Calu3 (cell line): Measurements from ENCODE around the gene EHD2. TPM values are rescaled to one million over a fixed set of nuclear protein-coding genes. Genes with fewer than 3 reads are reported as not detected.
A peak's percentile ranks its signal among the peaks of the same experiment; 100 is the strongest.

Experiments used
- BruUV-seq: library from RNA; stranded (reverse); fragments of 400-500 nt; replicated peaks from 2 replicates; lab custom pipeline; 2021; lab: Mats Ljungman, UMichigan
- CTCF ChIA-PET: fragments of 300-600 bp; sonication (Branson Sonifier 250); formaldehyde crosslinking; loops from one replicate; lab custom pipeline; 2022; ENCODE audit warnings: antibody characterized with exemption; lab: Charles Lee
- DNase-seq: peaks from one replicate; pipeline ENCODE4 v3.0.0; 2022
- H3K27ac Mint-ChIP-seq: one replicate; pipeline ENCODE4 v1.8.0; 2022; ENCODE audit warnings: mixed read lengths; ENCODE audit not compliant: unreplicated experiment
- H3K27me3 Mint-ChIP-seq: one replicate; pipeline ENCODE4 v1.8.0; 2022; ENCODE audit warnings: mixed read lengths; ENCODE audit not compliant: unreplicated experiment
- H3K36me3 Mint-ChIP-seq: one replicate; pipeline ENCODE4 v1.8.0; 2022; ENCODE audit warnings: mild to moderate bottlenecking, moderate library complexity, mixed read lengths; ENCODE audit not compliant: insufficient read depth, unreplicated experiment
- H3K4me1 Mint-ChIP-seq: one replicate; pipeline ENCODE4 v1.8.0; 2022; ENCODE audit warnings: mild to moderate bottlenecking, low read depth, mixed read lengths; ENCODE audit not compliant: unreplicated experiment
- H3K4me3 Mint-ChIP-seq: one replicate; pipeline ENCODE4 v1.8.0; 2022; ENCODE audit warnings: mild to moderate bottlenecking, low read depth, moderate library complexity, mixed read lengths; ENCODE audit not compliant: unreplicated experiment
- H3K9me3 Mint-ChIP-seq: one replicate; pipeline ENCODE4 v1.8.0; 2022; ENCODE audit warnings: low read depth, mixed read lengths; ENCODE audit not compliant: unreplicated experiment
- intact Hi-C: fragments of 100-400 bp; cut with micrococcal nuclease; formaldehyde crosslinking; loops from one replicate; pipeline ENCODE4 v1.10.0; 2022; ENCODE audit not compliant: unreplicated experiment
- total RNA-seq: library from RNA; stranded (reverse); gene quantifications from 2 replicates; pipeline ENCODE4 v1.2.3, GENCODE V29; 2022
- TF ChIP-seq, protein P1 (sequence below): fragments of 200-600 bp; IDR thresholded peaks from one replicate; pipeline ENCODE4 v1.8.0; 2022; ENCODE audit warnings: antibody characterized with exemption; ENCODE audit not compliant: unreplicated experiment

Gene EHD2
- total RNA-seq, 1 experiment from 2014 or later, result 52.3 TPM

DNA sequence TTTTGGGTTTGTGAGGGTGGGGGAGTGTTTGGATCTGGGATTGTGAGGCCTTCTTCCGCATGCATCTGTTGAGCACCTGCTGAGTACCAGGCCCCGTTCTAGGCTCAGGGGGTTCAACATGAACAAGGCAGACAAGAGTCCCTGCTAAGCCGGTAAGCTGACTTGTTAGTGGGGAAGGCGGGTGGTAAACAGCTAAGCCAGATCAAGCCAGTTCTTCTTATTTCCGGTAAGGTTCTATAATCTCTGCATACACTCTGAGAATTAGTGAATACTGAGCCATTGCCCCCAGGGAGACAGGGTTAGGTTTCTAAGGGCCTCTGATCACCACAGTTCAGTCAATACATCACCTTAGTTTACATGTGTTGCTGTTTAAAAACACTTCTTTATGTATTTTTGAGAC, 9.9 kb upstream of the EHD2 start:
- DNase-seq, result no peak
- H3K9me3 Mint-ChIP-seq, result no peaks in the 10 kb centered on the region
- no peaks in the 10 kb centered on the region for H3K4me1 Mint-ChIP-seq
- TF ChIP-seq, protein P1, sequence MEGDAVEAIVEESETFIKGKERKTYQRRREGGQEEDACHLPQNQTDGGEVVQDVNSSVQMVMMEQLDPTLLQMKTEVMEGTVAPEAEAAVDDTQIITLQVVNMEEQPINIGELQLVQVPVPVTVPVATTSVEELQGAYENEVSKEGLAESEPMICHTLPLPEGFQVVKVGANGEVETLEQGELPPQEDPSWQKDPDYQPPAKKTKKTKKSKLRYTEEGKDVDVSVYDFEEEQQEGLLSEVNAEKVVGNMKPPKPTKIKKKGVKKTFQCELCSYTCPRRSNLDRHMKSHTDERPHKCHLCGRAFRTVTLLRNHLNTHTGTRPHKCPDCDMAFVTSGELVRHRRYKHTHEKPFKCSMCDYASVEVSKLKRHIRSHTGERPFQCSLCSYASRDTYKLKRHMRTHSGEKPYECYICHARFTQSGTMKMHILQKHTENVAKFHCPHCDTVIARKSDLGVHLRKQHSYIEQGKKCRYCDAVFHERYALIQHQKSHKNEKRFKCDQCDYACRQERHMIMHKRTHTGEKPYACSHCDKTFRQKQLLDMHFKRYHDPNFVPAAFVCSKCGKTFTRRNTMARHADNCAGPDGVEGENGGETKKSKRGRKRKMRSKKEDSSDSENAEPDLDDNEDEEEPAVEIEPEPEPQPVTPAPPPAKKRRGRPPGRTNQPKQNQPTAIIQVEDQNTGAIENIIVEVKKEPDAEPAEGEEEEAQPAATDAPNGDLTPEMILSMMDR, result no peak
- no peak overlapping the region for H3K4me3 Mint-ChIP-seq
- no peak overlapping the region for H3K27ac Mint-ChIP-seq
- no peaks in the 10 kb centered on the region for H3K27me3 Mint-ChIP-seq
- intact Hi-C loops, result no loop called here
- peaks cover 40% of the 10 kb centered on the region for H3K36me3 Mint-ChIP-seq
- CTCF ChIA-PET, result interaction anchor here (0.5 kb wide), 1 partner anchor 177 kb away, joined by 5 read pairs; no protein-coding TSS in a partner anchor
- BruUV-seq, result no TSS peak

DNA sequence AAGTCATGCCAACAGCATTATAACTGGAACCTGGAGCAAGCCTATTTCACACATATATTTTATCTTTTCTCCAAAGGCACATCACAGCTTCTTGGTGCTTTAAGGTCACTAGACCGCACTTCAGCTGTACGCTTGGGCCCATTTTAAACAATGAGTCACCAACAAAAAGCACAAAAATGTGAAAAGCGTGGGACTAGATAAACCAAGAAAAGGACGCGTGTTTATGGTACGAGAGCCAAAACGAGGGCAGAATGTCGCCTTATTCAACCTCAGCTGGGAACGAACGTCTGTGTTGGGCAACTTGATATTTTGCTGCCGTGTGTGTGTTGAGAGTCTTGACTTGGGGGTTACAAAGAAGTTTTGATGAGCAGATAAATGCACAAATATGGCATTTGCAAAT, 9.2 kb upstream of the EHD2 start:
- CTCF ChIA-PET, result interaction anchor here (0.5 kb wide), 1 partner anchor 178 kb away, joined by 5 read pairs; no protein-coding TSS in a partner anchor
- no peak overlapping the region for H3K4me3 Mint-ChIP-seq
- TF ChIP-seq, protein P1, result no peak
- BruUV-seq, result no TSS peak
- H3K4me1 Mint-ChIP-seq, result no peaks in the 10 kb centered on the region
- peaks cover 32% of the 10 kb centered on the region for H3K36me3 Mint-ChIP-seq
- H3K27ac Mint-ChIP-seq, result no peak overlapping the region
- DNase-seq, result no peak
- intact Hi-C loops, result no loop called here
- H3K9me3 Mint-ChIP-seq, result no peaks in the 10 kb centered on the region
- no peaks in the 10 kb centered on the region for H3K27me3 Mint-ChIP-seq

DNA sequence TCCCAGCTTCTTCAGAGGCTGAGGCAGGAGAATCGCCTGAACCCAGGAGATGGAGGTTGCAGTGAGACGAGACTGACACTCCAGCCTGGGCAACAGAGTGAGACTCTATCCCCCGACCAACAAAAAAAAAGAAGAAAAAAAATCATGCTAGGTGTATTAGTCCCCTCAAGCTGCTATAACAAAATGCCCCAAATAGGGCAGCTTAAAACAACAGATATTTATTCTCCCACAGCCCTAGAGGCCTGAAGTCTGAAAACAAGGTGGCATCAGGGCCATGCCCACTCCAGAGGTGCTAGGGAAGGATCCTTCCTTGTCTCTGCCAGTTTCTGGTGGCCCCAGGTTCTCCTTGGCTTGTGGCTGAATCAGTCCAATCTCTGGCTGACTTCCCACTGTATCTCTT, 8.6 kb upstream of the EHD2 start:
- H3K27ac Mint-ChIP-seq, result no peak overlapping the region
- BruUV-seq, result no TSS peak
- H3K9me3 Mint-ChIP-seq, result no peaks in the 10 kb centered on the region
- H3K27me3 Mint-ChIP-seq, result no peaks in the 10 kb centered on the region
- peaks cover 26% of the 10 kb centered on the region for H3K36me3 Mint-ChIP-seq
- H3K4me1 Mint-ChIP-seq, result no peaks in the 10 kb centered on the region
- no peak overlapping the region for H3K4me3 Mint-ChIP-seq
- intact Hi-C loops, result no loop called here
- CTCF ChIA-PET, result interaction anchor here (0.6 kb wide), 1 partner anchor 134 kb away, joined by 3 read pairs; no protein-coding TSS in a partner anchor
- no peak for DNase-seq
- TF ChIP-seq, protein P1, result no peak

DNA sequence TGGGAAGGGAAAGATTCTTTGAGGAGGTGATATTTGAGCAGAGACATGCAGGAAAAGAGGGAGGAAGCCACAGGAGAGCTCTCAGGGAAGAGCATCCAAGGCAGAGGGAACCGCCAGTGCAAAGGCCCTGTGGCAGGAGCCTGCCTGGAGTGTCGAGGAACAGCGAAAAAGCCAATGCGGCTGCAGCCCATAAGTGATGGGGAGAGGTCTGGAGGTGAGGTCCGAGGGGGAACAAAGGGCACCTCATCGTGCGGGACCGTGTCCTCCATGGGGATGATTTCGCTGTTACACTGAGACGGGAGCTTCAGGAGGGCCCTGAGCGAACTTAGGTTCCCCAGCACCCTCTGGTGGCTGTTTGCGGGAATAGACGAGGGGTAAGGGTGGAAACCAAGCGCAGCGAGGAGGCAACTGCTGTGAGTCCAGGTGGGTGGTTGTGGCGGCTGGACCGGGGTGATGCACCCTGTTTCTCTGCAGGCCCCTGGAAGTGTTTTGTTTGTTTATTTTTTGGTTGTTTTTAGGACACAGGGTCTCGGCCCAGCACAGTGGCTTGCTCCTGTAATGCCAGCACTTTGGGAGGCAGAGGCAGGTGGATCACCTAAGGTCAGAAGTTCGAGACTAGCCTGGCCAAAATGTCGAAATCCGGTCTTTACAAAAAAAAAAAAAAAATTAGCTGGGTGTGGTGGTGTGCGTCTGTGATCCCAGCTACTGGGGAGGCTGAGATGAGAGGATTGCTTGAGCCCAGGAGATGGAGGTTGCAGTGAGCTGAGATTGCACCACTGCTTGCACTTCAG, 5.9 kb upstream of the EHD2 start:
- no TSS peak for BruUV-seq
- CTCF ChIA-PET, result interaction anchor here (0.6 to 2.7 kb wide), 15 partner anchors 33 to 649 kb away, joined by 3 to 98 read pairs (median 4); partner anchors contain the start of gene KPTN
- H3K4me3 Mint-ChIP-seq, result no peak overlapping the region
- H3K27me3 Mint-ChIP-seq, result no peaks in the 10 kb centered on the region
- intact Hi-C loops, result loop anchor here (2.0 kb wide), 1 partner anchor 271 kb away; no protein-coding TSS in a partner anchor
- H3K9me3 Mint-ChIP-seq, result no peaks in the 10 kb centered on the region
- no peaks in the 10 kb centered on the region for H3K4me1 Mint-ChIP-seq
- H3K36me3 Mint-ChIP-seq, result peaks cover 19% of the 10 kb centered on the region
- peak; percentile 91 for DNase-seq
- peak overlapping the region; percentile 13 for H3K27ac Mint-ChIP-seq
- TF ChIP-seq, protein P1, result peak; percentile 87
